ENCODE data around the gene CBARP. TPM values are rescaled to one million over a fixed set of nuclear protein-coding genes. Genes with fewer than 3 reads are reported as not detected.

Gene CBARP
- total RNA-seq, 4 donors from 2014 or later, result 8.1 to 16.7 (median 13.6) TPM

GRCh38 chr19:1199531-1199930 is 38.3 kb downstream of the CBARP start:
- no peak overlapping the region for H3K4me3 ChIP-seq (ENCODE audit: low read depth, poor library complexity, severe bottlenecking)
- no peak for TF ChIP-seq CTCF (IDR thresholded peaks at IDR 0.05)
- 84 to 95% methylated on average over 10 of the region's 10 CpGs for WGBS, 2 donors
- DNase-seq (ENCODE audit: low spot score in 2 of 2), result no peak
- intact Hi-C loops (cut with DNase I; ENCODE audit: low total_unique reads), result no loop called here

- H3K4me3 ChIP-seq (ENCODE audit: low read depth, poor library complexity, severe bottlenecking), result no peak overlapping the region
- intact Hi-C loops (cut with DNase I; ENCODE audit: low total_unique reads), result loop anchor here (10.0 kb wide), 1 partner anchor 75 kb away; no protein-coding TSS in a partner anchor
- DNase-seq (ENCODE audit: low spot score in 2 of 2), result no peak
- no peak for TF ChIP-seq CTCF (IDR thresholded peaks at IDR 0.05)
- TF ChIP-seq POLR2A (IDR thresholded peaks at IDR 0.05), result no peak
- 73 to 76% methylated on average over 9 of the region's 9 CpGs for WGBS, 2 donors
These were observed 48.4 kb downstream of the CBARP start for GRCh38 chr19:1189419-1189818.

GRCh38 chr19:1183543-1184172 is 54.1 kb downstream of the CBARP start:
- DNase-seq (ENCODE audit: low spot score in 2 of 2), result no peak
- intact Hi-C loops (cut with DNase I; ENCODE audit: low total_unique reads), result loop anchor here (10.0 kb wide), 1 partner anchor 69 kb away; no protein-coding TSS in a partner anchor
- TF ChIP-seq POLR2A (IDR thresholded peaks at IDR 0.05), result no peak
- 63 to 68% methylated on average over 13 to 19 of the region's 19 CpGs for WGBS, 2 donors
- H3K4me3 ChIP-seq (ENCODE audit: low read depth, poor library complexity, severe bottlenecking), result no peak overlapping the region

GRCh38 chr19:1182727-1183126 is 55.1 kb downstream of the CBARP start:
- no peak for DNase-seq (ENCODE audit: low spot score in 2 of 2)
- WGBS, 2 donors, result 76 to 88% methylated on average over 11 of the region's 11 CpGs
- TF ChIP-seq CTCF (IDR thresholded peaks at IDR 0.05), result no peak
- intact Hi-C loops (cut with DNase I; ENCODE audit: low total_unique reads), result loop anchor here (10.0 kb wide), 1 partner anchor 68 kb away; no protein-coding TSS in a partner anchor
- H3K4me3 ChIP-seq (ENCODE audit: low read depth, poor library complexity, severe bottlenecking), result no peak overlapping the region

- TF ChIP-seq CTCF (IDR thresholded peaks at IDR 0.05) (no peak), POLR2A (IDR thresholded peaks at IDR 0.05) (no peak)
- intact Hi-C loops (cut with DNase I; ENCODE audit: low total_unique reads), result loop anchor here (10.0 kb wide), 1 partner anchor 67 kb away; no protein-coding TSS in a partner anchor
These were observed 55.7 kb downstream of the CBARP start for GRCh38 chr19:1182068-1182467.

GRCh38 chr19:1181606-1182005 is 56.2 kb downstream of the CBARP start:
- no peak for DNase-seq (ENCODE audit: low spot score in 2 of 2)
- TF ChIP-seq POLR2A (IDR thresholded peaks at IDR 0.05) (no peak), CTCF (IDR thresholded peaks at IDR 0.05) (no peak)
- 36 to 62% methylated on average over 9 to 11 of the region's 11 CpGs for WGBS, 2 donors
- H3K4me3 ChIP-seq (ENCODE audit: low read depth, poor library complexity, severe bottlenecking), result no peak overlapping the region
- intact Hi-C loops (cut with DNase I; ENCODE audit: low total_unique reads), result loop anchor here (10.0 kb wide), 1 partner anchor 67 kb away; no protein-coding TSS in a partner anchor

More at GRCh38 chr19:1182068-1182467, 55.7 kb downstream of the CBARP start:
- H3K4me3 ChIP-seq (ENCODE audit: low read depth, poor library complexity, severe bottlenecking), result no peak overlapping the region
- WGBS, 2 donors, result 63 to 71% methylated on average over 10 of the region's 10 CpGs
- DNase-seq (ENCODE audit: low spot score in 2 of 2), result no peak

Other genes with a start within 250 kb of the CBARP start
- not detected for gene GRIN3B, start 237.6 kb downstream of the CBARP start, total RNA-seq
- gene TMEM259, start 216.9 kb downstream of the CBARP start, total RNA-seq, result 100 to 1,000 TPM; 180 to 299 (median 226) TPM
- gene RNU6-2, start 216.5 kb downstream of the CBARP start, total RNA-seq, result not detected
- gene CNN2, start 211.4 kb downstream of the CBARP start, total RNA-seq, result 10 to 100 TPM; 71.2 to 86.5 (median 79.7) TPM
- gene ABCA7, start 197.9 kb downstream of the CBARP start, total RNA-seq, result 10 to 100 TPM; 30.3 to 39.8 (median 33.5) TPM
- 10 to 100 TPM; 12.4 to 36.0 (median 14.4) TPM for gene ARHGAP45, start 170.8 kb downstream of the CBARP start, total RNA-seq
- 100 to 1,000 TPM in 3 of 4 donors, 10 to 100 TPM in 1; 93.3 to 198 (median 123) TPM for gene POLR2E, start 142.6 kb downstream of the CBARP start, total RNA-seq
- 100 to 1,000 TPM; 375 to 507 (median 469) TPM for gene GPX4, start 134.0 kb downstream of the CBARP start, total RNA-seq
- gene SBNO2, start 63.7 kb downstream of the CBARP start, total RNA-seq, result 10 to 100 TPM; 54.8 to 68.6 (median 60.3) TPM
- gene STK11, start 32.2 kb downstream of the CBARP start, total RNA-seq, result 100 to 1,000 TPM in 1 of 4 donors, 10 to 100 TPM in 3; 74.0 to 106 (median 78.4) TPM
- gene ATP5F1D, start 3.7 kb upstream of the CBARP start, total RNA-seq, result 100 to 1,000 TPM; 121 to 198 (median 146) TPM
- 100 to 1,000 TPM in 1 of 4 donors, 10 to 100 TPM in 3; 59.7 to 119 (median 78.7) TPM for gene MIDN, start 10.6 kb upstream of the CBARP start, total RNA-seq
- gene CIRBP, start 31.3 kb upstream of the CBARP start, total RNA-seq, result 100 to 1,000 TPM; 496 to 546 (median 545) TPM
- gene FAM174C, start 37.5 kb upstream of the CBARP start, total RNA-seq, result 10 to 100 TPM; 66.3 to 74.1 (median 68.8) TPM
- not detected for gene EFNA2, start 47.9 kb upstream of the CBARP start, total RNA-seq
- gene NDUFS7, start 145.9 kb upstream of the CBARP start, total RNA-seq, result 100 to 1,000 TPM; 108 to 217 (median 128) TPM
- 10 to 100 TPM; 33.8 to 72.0 (median 46.0) TPM for gene GAMT, start 163.5 kb upstream of the CBARP start, total RNA-seq
- 10 to 100 TPM; 28.6 to 60.5 (median 48.2) TPM for gene DAZAP1, start 169.6 kb upstream of the CBARP start, total RNA-seq
- 1,000 to 10,000 TPM; 2,226 to 7,190 (median 4,396) TPM for gene RPS15, start 200.4 kb upstream of the CBARP start, total RNA-seq
- 1 to 10 TPM in 1 of 4 donors, under 1 TPM in 2, not detected in 1; 0.11 to 1.1 (median 0.23) TPM for gene APC2, start 212.1 kb upstream of the CBARP start, total RNA-seq
- 10 to 100 TPM; 34.3 to 49.6 (median 45.7) TPM for gene C19orf25, start 241.2 kb upstream of the CBARP start, total RNA-seq